Endothelial cell (in vitro differentiated cells): ENCODE measurements around the gene FIGN. TPM values are rescaled to one million over a fixed set of nuclear protein-coding genes. Genes with fewer than 3 reads are reported as not detected.

ENCODE experiments used
- DNase-seq: peaks from one replicate; pipeline ENCODE4 v3.0.0; 2021; ENCODE audit warnings: low spot score
- H3K27ac Mint-ChIP-seq: one replicate; pipeline ENCODE4 v1.8.0; 2021; ENCODE audit warnings: mixed read lengths, inconsistent platforms; ENCODE audit not compliant: unreplicated experiment
- H3K27me3 Mint-ChIP-seq: one replicate; pipeline ENCODE4 v1.8.0; 2021; ENCODE audit warnings: mild to moderate bottlenecking, moderate library complexity, mixed read lengths, inconsistent platforms; ENCODE audit not compliant: unreplicated experiment
- H3K36me3 Mint-ChIP-seq: one replicate; pipeline ENCODE4 v1.8.0; 2021; ENCODE audit warnings: mild to moderate bottlenecking, low read depth, mixed read lengths, inconsistent platforms; ENCODE audit not compliant: unreplicated experiment
- H3K4me1 Mint-ChIP-seq: one replicate; pipeline ENCODE4 v1.8.0; 2021; ENCODE audit warnings: mild to moderate bottlenecking, mixed read lengths, inconsistent platforms; ENCODE audit not compliant: unreplicated experiment
- H3K4me3 Mint-ChIP-seq: one replicate; pipeline ENCODE4 v1.8.0; 2021; ENCODE audit warnings: mild to moderate bottlenecking, mixed read lengths, inconsistent platforms; ENCODE audit not compliant: unreplicated experiment
- H3K9me3 Mint-ChIP-seq: one replicate; pipeline ENCODE4 v1.8.0; 2021; ENCODE audit warnings: mixed read lengths, inconsistent platforms; ENCODE audit not compliant: unreplicated experiment
- CTCF ChIP-seq: fragments of 200-600 bp; sonication (generic); IDR thresholded peaks from one replicate; pipeline ENCODE4 v1.5.0; 2021; ENCODE audit warnings: antibody characterized with exemption; ENCODE audit not compliant: unreplicated experiment
- total RNA-seq: library from RNA; stranded (reverse); fragmentation: NEBNext Ultra II Directional; extraction: Animal tissue kit (Norgen Biotek cat#: 25700); gene quantifications from one replicate; pipeline ENCODE4 v1.2.1, GENCODE V29; 2021; ENCODE audit not compliant: unreplicated experiment

FIGN gene
- total RNA-seq, 1 donor from 2014 or later = 14.0 TPM

GRCh38 chr2:163593982-163594381, 141.8 kb downstream of the FIGN start:
- no peaks in the 10 kb centered on the region for H3K9me3 Mint-ChIP-seq
- no peak overlapping the region for H3K27ac Mint-ChIP-seq
- no peak for DNase-seq
- no peaks in the 10 kb centered on the region for H3K36me3 Mint-ChIP-seq
- H3K27me3 Mint-ChIP-seq = peaks cover 1% of the 10 kb centered on the region
- no peak for TF ChIP-seq CTCF
- no peak overlapping the region for H3K4me3 Mint-ChIP-seq
- peaks cover 8% of the 10 kb centered on the region for H3K4me1 Mint-ChIP-seq

- H3K27me3 Mint-ChIP-seq = peaks cover 1% of the 10 kb centered on the region
These were observed 142.7 kb downstream of the FIGN start for GRCh38 chr2:163592954-163593622.

GRCh38 chr2:163591461-163591860, 144.3 kb downstream of the FIGN start:
- Mint-ChIP-seq H3K9me3 (no peaks in the 10 kb centered on the region), H3K27ac (no peak overlapping the region), H3K4me3 (no peak overlapping the region), H3K36me3 (no peaks in the 10 kb centered on the region), H3K27me3 (no peaks in the 10 kb centered on the region), H3K4me1 (peaks cover 4% of the 10 kb centered on the region)
- no peak for TF ChIP-seq CTCF
- DNase-seq = no peak

More at GRCh38 chr2:163592954-163593622, 142.7 kb downstream of the FIGN start:
- Mint-ChIP-seq H3K9me3 (no peaks in the 10 kb centered on the region), H3K4me3 (no peak overlapping the region), H3K4me1 (peaks cover 8% of the 10 kb centered on the region), H3K36me3 (no peaks in the 10 kb centered on the region), H3K27ac (no peak overlapping the region)
- DNase-seq = no peak
- TF ChIP-seq CTCF = no peak

- Mint-ChIP-seq H3K4me3 (no peak overlapping the region), H3K36me3 (no peaks in the 10 kb centered on the region), H3K27ac (no peak overlapping the region), H3K4me1 (peaks cover 11% of the 10 kb centered on the region), H3K27me3 (no peaks in the 10 kb centered on the region), H3K9me3 (no peaks in the 10 kb centered on the region)
- TF ChIP-seq CTCF = no peak
- DNase-seq = no peak
These were observed 155.1 kb downstream of the FIGN start for GRCh38 chr2:163580757-163581156.

- Mint-ChIP-seq H3K36me3 (no peaks in the 10 kb centered on the region), H3K4me1 (no peaks in the 10 kb centered on the region), H3K9me3 (no peaks in the 10 kb centered on the region), H3K27ac (no peak overlapping the region), H3K27me3 (no peaks in the 10 kb centered on the region), H3K4me3 (no peak overlapping the region)
- no peak for TF ChIP-seq CTCF
- no peak for DNase-seq
These were observed 161.5 kb downstream of the FIGN start for GRCh38 chr2:163574309-163574708.
